MM.1S (cell line): ENCODE data around the gene HARS1.
"Not testable (repeated sequence)": the region's sequence is repeated elsewhere in the genome, so short reads cannot be mapped to it uniquely, and the experiment has no call there.

ENCODE experiments used
- DNase-seq: peaks from one replicate; pipeline ENCODE4 v3.0.0-alpha.2; 2015
- H2AFZ ChIP-seq: fragments of 300-600 bp; sonication (generic); 2 replicates; pipeline ENCODE4 v1.6.0; 2016; ENCODE audit warnings: antibody characterized with exemption, low read length
- H3F3A ChIP-seq: fragments of 300-600 bp; sonication (generic); 2 replicates; pipeline ENCODE4 v1.6.1; 2016; ENCODE audit warnings: mild to moderate bottlenecking, antibody characterized with exemption, low read length, moderate library complexity, mixed read lengths; ENCODE audit not compliant: insufficient read depth
- H3K27ac ChIP-seq: fragments of 300-600 bp; sonication (generic); 2 replicates; pipeline ENCODE4 v1.5.1; 2016; ENCODE audit warnings: mild to moderate bottlenecking, low read length
- H3K27me3 ChIP-seq: fragments of 300-600 bp; sonication (generic); replicated peaks from 2 replicates; pipeline ENCODE4 v1.6.0; 2016; ENCODE audit warnings: low read length; ENCODE audit not compliant: insufficient read depth
- H3K36me3 ChIP-seq: fragments of 300-600 bp; sonication (generic); replicated peaks from 2 replicates; pipeline ENCODE4 v1.6.1; 2016; ENCODE audit warnings: mild to moderate bottlenecking, low read length, mixed read lengths; ENCODE audit not compliant: insufficient read depth
- H3K4me1 ChIP-seq: fragments of 300-600 bp; sonication (generic); 2 replicates; pipeline ENCODE4 v1.6.1; 2016; ENCODE audit warnings: low read length, mixed read lengths
- H3K4me2 ChIP-seq: fragments of 300-600 bp; sonication (generic); 2 replicates; pipeline ENCODE4 v1.6.0; 2016; ENCODE audit warnings: low read depth, low read length
- H3K4me3 ChIP-seq: fragments of 300-600 bp; sonication (generic); 2 replicates; pipeline ENCODE4 v1.5.1; 2016; ENCODE audit warnings: low read length, mixed read lengths
- H3K79me2 ChIP-seq: fragments of 300-600 bp; sonication (generic); 2 replicates; pipeline ENCODE4 v1.6.1; 2016; ENCODE audit warnings: mixed run types, low read length, mixed read lengths
- H3K9ac ChIP-seq: fragments of 300-600 bp; sonication (generic); 2 replicates; pipeline ENCODE4 v1.6.1; 2016; ENCODE audit warnings: low read length, mixed read lengths
- H3K9me2 ChIP-seq: fragments of 300-600 bp; sonication (generic); replicated peaks from 2 replicates; pipeline ENCODE4 v1.6.1; 2016; ENCODE audit warnings: mild to moderate bottlenecking, low read length, mixed read lengths; ENCODE audit not compliant: insufficient read depth
- H3K9me3 ChIP-seq: fragments of 300-600 bp; sonication (generic); replicated peaks from 2 replicates; pipeline ENCODE4 v1.6.1; 2016; ENCODE audit warnings: mild to moderate bottlenecking, low read length, mixed read lengths; ENCODE audit not compliant: insufficient read depth
- H4K20me1 ChIP-seq: fragments of 300-600 bp; sonication (generic); 2 replicates; pipeline ENCODE4 v1.6.1; 2016; ENCODE audit warnings: mild to moderate bottlenecking, low read length, moderate library complexity, mixed read lengths; ENCODE audit not compliant: insufficient read depth
- CTCF ChIP-seq: fragments of 300-600 bp; sonication (generic); IDR thresholded peaks from 2 replicates; pipeline ENCODE4 v1.5.1; 2016; ENCODE audit warnings: antibody characterized with exemption, low read length, mixed read lengths
- EZH2 ChIP-seq: fragments of 300-600 bp; sonication (generic); optimal IDR thresholded peaks from 2 replicates; pipeline ENCODE3; 2017; ENCODE audit warnings: low read depth, mild to moderate bottlenecking, antibody characterized with exemption, low read length, mixed read lengths
- EZH2phosphoT487 ChIP-seq: fragments of 300-600 bp; sonication (generic); IDR thresholded peaks from 2 replicates; pipeline ENCODE4 v1.6.1; 2018; ENCODE audit warnings: antibody characterized with exemption, low read length

Gene HARS1

GRCh38 chr5:140734354-140734753 is 43.2 kb upstream of the HARS1 start:
- H4K20me1 ChIP-seq: no peaks in the 10 kb centered on the region
- H3F3A ChIP-seq: no peaks in the 10 kb centered on the region
- no peak overlapping the region for H3K27ac ChIP-seq
- H3K4me1 ChIP-seq: no peaks in the 10 kb centered on the region
- no peak overlapping the region for H2AFZ ChIP-seq
- no peaks in the 10 kb centered on the region for H3K9me2 ChIP-seq
- no peak overlapping the region for H3K4me2 ChIP-seq
- H3K9ac ChIP-seq: no peak overlapping the region
- no peak for TF ChIP-seq EZH2
- TF ChIP-seq CTCF: no peak
- TF ChIP-seq EZH2phosphoT487: no peak
- no peaks in the 10 kb centered on the region for H3K9me3 ChIP-seq
- H3K4me3 ChIP-seq: no peak overlapping the region
- DNase-seq: no peak
- no peaks in the 10 kb centered on the region for H3K79me2 ChIP-seq
- H3K27me3 ChIP-seq: no peaks in the 10 kb centered on the region
- no peaks in the 10 kb centered on the region for H3K36me3 ChIP-seq

- no peak overlapping the region for H2AFZ ChIP-seq
- no peak overlapping the region for H3K4me3 ChIP-seq
- H3K27me3 ChIP-seq: no peaks in the 10 kb centered on the region
These were observed 41.9 kb upstream of the HARS1 start for GRCh38 chr5:140733098-140733497.

GRCh38 chr5:140725799-140726471 is 34.8 kb upstream of the HARS1 start:
- no peaks in the 10 kb centered on the region for H3K27me3 ChIP-seq
- no peaks in the 10 kb centered on the region for H3K36me3 ChIP-seq
- no peaks in the 10 kb centered on the region for H3F3A ChIP-seq
- DNase-seq: no peak
- no peak overlapping the region for H2AFZ ChIP-seq
- no peaks in the 10 kb centered on the region for H4K20me1 ChIP-seq
- no peak for TF ChIP-seq EZH2
- no peak for TF ChIP-seq EZH2phosphoT487
- no peak for TF ChIP-seq CTCF
- H3K9ac ChIP-seq: no peak overlapping the region
- no peaks in the 10 kb centered on the region for H3K9me2 ChIP-seq
- no peaks in the 10 kb centered on the region for H3K4me1 ChIP-seq
- no peaks in the 10 kb centered on the region for H3K79me2 ChIP-seq
- no peak overlapping the region for H3K4me2 ChIP-seq
- no peaks in the 10 kb centered on the region for H3K9me3 ChIP-seq
- H3K27ac ChIP-seq: no peak overlapping the region
- no peak overlapping the region for H3K4me3 ChIP-seq

More at GRCh38 chr5:140733098-140733497, 41.9 kb upstream of the HARS1 start:
- H3K79me2 ChIP-seq: no peaks in the 10 kb centered on the region
- H4K20me1 ChIP-seq: no peaks in the 10 kb centered on the region
- H3F3A ChIP-seq: no peaks in the 10 kb centered on the region
- TF ChIP-seq EZH2phosphoT487 (no peak), CTCF (no peak), EZH2 (no peak)
- H3K36me3 ChIP-seq: no peaks in the 10 kb centered on the region
- H3K9me3 ChIP-seq: no peaks in the 10 kb centered on the region
- no peaks in the 10 kb centered on the region for H3K9me2 ChIP-seq
- no peak overlapping the region for H3K9ac ChIP-seq
- H3K4me2 ChIP-seq: no peak overlapping the region
- H3K27ac ChIP-seq: no peak overlapping the region
- H3K4me1 ChIP-seq: no peaks in the 10 kb centered on the region
- no peak for DNase-seq

DNA sequence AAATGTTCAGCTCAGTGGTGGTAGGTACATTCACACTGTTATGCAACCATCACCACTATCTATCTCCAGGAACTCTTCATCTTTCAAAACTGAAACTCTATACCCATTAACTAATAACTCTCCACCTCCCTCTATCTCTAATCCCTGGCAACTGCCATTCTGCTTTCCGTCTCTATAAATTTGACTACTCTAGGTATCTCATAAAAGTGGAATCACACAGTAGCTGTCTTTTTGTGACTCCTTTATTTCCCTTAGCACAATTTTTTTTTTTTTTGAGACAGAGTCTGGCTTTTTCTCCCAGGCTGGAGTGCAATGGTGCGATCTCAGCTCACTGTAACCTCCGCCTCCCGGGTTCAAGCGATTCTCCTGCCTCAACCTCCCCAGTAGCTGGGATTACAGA is 30.2 kb upstream of the HARS1 start:
- not testable (repeated sequence) for H3K36me3 ChIP-seq, H3K9me2 ChIP-seq, H3F3A ChIP-seq, H4K20me1 ChIP-seq, H3K79me2 ChIP-seq, H3K27me3 ChIP-seq, H2AFZ ChIP-seq, H3K4me2 ChIP-seq, H3K9me3 ChIP-seq, H3K4me1 ChIP-seq, H3K27ac ChIP-seq, H3K9ac ChIP-seq, DNase-seq, H3K4me3 ChIP-seq

- not testable (repeated sequence) for H3K9me2 ChIP-seq, H3K4me3 ChIP-seq, H3K4me1 ChIP-seq, H3K9me3 ChIP-seq, H3K27ac ChIP-seq, H3F3A ChIP-seq, H3K79me2 ChIP-seq, H3K4me2 ChIP-seq, H3K27me3 ChIP-seq, H2AFZ ChIP-seq, H3K9ac ChIP-seq, H4K20me1 ChIP-seq, DNase-seq, H3K36me3 ChIP-seq
These were observed 29.6 kb upstream of the HARS1 start for GRCh38 chr5:140720738-140721137.
